ENCODE measurements around the gene ANKRD13D. TPM values are rescaled to one million over a fixed set of nuclear protein-coding genes. Genes with fewer than 3 reads are reported as not detected.

ANKRD13D gene
- total and polyA plus RNA-seq, 11 donors, result 7.6 to 43.6 (median 12.8) TPM

GRCh38 chr11:67274768-67275605 is 14.1 kb upstream of the ANKRD13D start:
- 31 to 44% (median 33%) methylated on average over 27 to 35 of the region's 35 CpGs for WGBS, 4 donors
- intact Hi-C loops (cut with DNase I), result no loop called here
- peak overlapping the region in 6 of 12 donors; percentile 7 to 98 (median 18) for H3K4me3 ChIP-seq
- peak overlapping the region; percentile 61 to 100 (median 88) for H3K27ac ChIP-seq
- H3K9me3 ChIP-seq, result no peaks in the 10 kb centered on the region
- H3K4me1 ChIP-seq, result peaks cover 39 to 100% (median 95%) of the 10 kb centered on the region in 12 donors
- peaks cover 0 to 33% (median 11%) of the 10 kb centered on the region in 9 donors for H3K36me3 ChIP-seq
- ATAC-seq, result peak in 1 of 4 donors; percentile 1
- peak; percentile 40 to 80 (median 64) for DNase-seq
- no peak for TF ChIP-seq CTCF (IDR thresholded peaks at IDR 0.05)
- TF ChIP-seq POLR2A (IDR thresholded peaks at IDR 0.05), result no peak
- no peaks in the 10 kb centered on the region for H3K27me3 ChIP-seq

- intact Hi-C loops (cut with DNase I), result no loop called here
- peaks cover 38 to 100% (median 88%) of the 10 kb centered on the region in 12 donors for H3K4me1 ChIP-seq
- no peaks in the 10 kb centered on the region for H3K27me3 ChIP-seq
- ATAC-seq (no peak), DNase-seq (peak in 4 of 5 donors; percentile 17 to 49 (median 24))
- peaks cover 0 to 37% (median 19%) of the 10 kb centered on the region in 9 donors for H3K36me3 ChIP-seq
- 80 to 88% (median 85%) methylated on average over 13 to 17 of the region's 17 CpGs for WGBS, 4 donors
- peak overlapping the region in 3 of 12 donors; percentile 8 to 26 (median 22) for H3K4me3 ChIP-seq
- H3K27ac ChIP-seq, result peak overlapping the region in 11 of 12 donors; percentile 74 to 100 (median 88)
- TF ChIP-seq POLR2A (IDR thresholded peaks at IDR 0.05), result no peak
- no peak for TF ChIP-seq CTCF (IDR thresholded peaks at IDR 0.05)
- H3K9me3 ChIP-seq, result no peaks in the 10 kb centered on the region
Measured at GRCh38 chr11:67275606-67276409, 13.3 kb upstream of the ANKRD13D start.

- ATAC-seq (peak in 3 of 4 donors; percentile 22 to 60 (median 28)), DNase-seq (peak in 4 of 5 donors; percentile 59 to 77 (median 70))
- intact Hi-C loops (cut with DNase I), result loop anchor here in 1 of 10 donors (1.0 kb wide), 1 partner anchor 11 kb away; no protein-coding TSS in a partner anchor
- Histone ChIP-seq H3K4me1 (peaks cover 34 to 100% (median 78%) of the 10 kb centered on the region in 12 donors), H3K27me3 (no peaks in the 10 kb centered on the region), H3K9me3 (no peaks in the 10 kb centered on the region), H3K36me3 (peaks cover 0 to 46% (median 29%) of the 10 kb centered on the region in 9 donors), H3K27ac (peak overlapping the region; percentile 78 to 100 (median 88)), H3K4me3 (peak overlapping the region in 10 of 12 donors; percentile 22 to 54 (median 42))
- 27 to 38% (median 31%) methylated on average over 13 to 16 of the region's 16 CpGs for WGBS, 4 donors
- TF ChIP-seq POLR2A (IDR thresholded peaks at IDR 0.05) (no peak), CTCF (IDR thresholded peaks at IDR 0.05) (peak in 8 of 12 donors; percentile 6 to 47 (median 27))
Measured at GRCh38 chr11:67276781-67277230, 12.3 kb upstream of the ANKRD13D start.

Data from heart left ventricle (tissue), 16 donors.